ENCODE measurements around the gene CPTP. TPM values are rescaled to one million over a fixed set of nuclear protein-coding genes. Genes with fewer than 3 reads are reported as not detected.

CPTP gene
- total RNA-seq, 1 experiment from 2014 or later, result 16.8 TPM

GRCh38 chr1:1352786-1353388 lies 28.3 kb downstream of the CPTP start:
- Histone ChIP-seq H3K9me3 (no peaks in the 10 kb centered on the region), H3K4me3 (ENCODE audit: low read depth, low read length) (no peak overlapping the region), H3K4me1 (peaks cover 13% of the 10 kb centered on the region), H3K36me3 (ENCODE audit: control insufficient read depth, insufficient read depth, low read length) (no peaks in the 10 kb centered on the region), H3K27me3 (replicated peaks; ENCODE audit: control insufficient read depth, insufficient read depth, low read length) (no peaks in the 10 kb centered on the region)
- no peaks in the 10 kb centered on the region for H3K9me3 Mint-ChIP-seq (ENCODE audit: unreplicated experiment)
- H3K4me1 Mint-ChIP-seq (ENCODE audit: low read depth, unreplicated experiment), result no peaks in the 10 kb centered on the region
- intact Hi-C loops (cut with micrococcal nuclease; ENCODE audit: unreplicated experiment), result no loop called here
- peak overlapping the region; percentile 51 for H3K4me3 Mint-ChIP-seq (ENCODE audit: unreplicated experiment)
- H3K27me3 Mint-ChIP-seq (ENCODE audit: insufficient read depth, unreplicated experiment), result no peaks in the 10 kb centered on the region
- no TSS peak for BruUV-seq (replicated peaks)
- POLR2A ChIA-PET, result interaction anchor here (0.6 kb wide), 1 partner anchor 79 kb away, joined by 4 read pairs; the partner anchor contains the start of gene UBE2J2
- CTCF ChIA-PET, result no interaction called here
- TF ChIP-seq CTCF (IDR thresholded peaks at IDR 0.05; ENCODE audit: insufficient read depth in 1 of 2, low read depth in 1 of 2, low read length in 1 of 2, severe bottlenecking in 1 of 2, unreplicated experiment in 1 of 2), result no peak
- no peak overlapping the region for H3K27ac Mint-ChIP-seq (ENCODE audit: unreplicated experiment)
- no peak for DNase-seq
- H3K36me3 Mint-ChIP-seq (ENCODE audit: insufficient read depth, unreplicated experiment), result peaks cover 20% of the 10 kb centered on the region

GRCh38 chr1:1353389-1354151 lies 29.0 kb downstream of the CPTP start:
- BruUV-seq (replicated peaks), result no TSS peak
- Mint-ChIP-seq H3K4me1 (ENCODE audit: low read depth, unreplicated experiment) (no peaks in the 10 kb centered on the region), H3K9me3 (ENCODE audit: unreplicated experiment) (no peaks in the 10 kb centered on the region), H3K36me3 (ENCODE audit: insufficient read depth, unreplicated experiment) (peaks cover 27% of the 10 kb centered on the region), H3K27me3 (ENCODE audit: insufficient read depth, unreplicated experiment) (no peaks in the 10 kb centered on the region), H3K27ac (ENCODE audit: unreplicated experiment) (no peak overlapping the region), H3K4me3 (ENCODE audit: unreplicated experiment) (peak overlapping the region; percentile 66)
- TF ChIP-seq CTCF (IDR thresholded peaks at IDR 0.05; ENCODE audit: insufficient read depth in 1 of 2, low read depth in 1 of 2, low read length in 1 of 2, severe bottlenecking in 1 of 2, unreplicated experiment in 1 of 2), result no peak
- POLR2A ChIA-PET, result interaction anchor here (0.6 kb wide), 1 partner anchor 80 kb away, joined by 4 read pairs; the partner anchor contains the start of gene UBE2J2
- Histone ChIP-seq H3K27me3 (replicated peaks; ENCODE audit: control insufficient read depth, insufficient read depth, low read length) (no peaks in the 10 kb centered on the region), H3K4me1 (peaks cover 14% of the 10 kb centered on the region), H3K36me3 (ENCODE audit: control insufficient read depth, insufficient read depth, low read length) (no peaks in the 10 kb centered on the region), H3K9me3 (no peaks in the 10 kb centered on the region), H3K4me3 (ENCODE audit: low read depth, low read length) (peak overlapping the region; percentile 47)
- CTCF ChIA-PET, result no interaction called here
- DNase-seq, result no peak
- intact Hi-C loops (cut with micrococcal nuclease; ENCODE audit: unreplicated experiment), result no loop called here

- Histone ChIP-seq H3K27me3 (replicated peaks; ENCODE audit: control insufficient read depth, insufficient read depth, low read length) (no peaks in the 10 kb centered on the region), H3K4me1 (peaks cover 17% of the 10 kb centered on the region), H3K36me3 (ENCODE audit: control insufficient read depth, insufficient read depth, low read length) (no peaks in the 10 kb centered on the region), H3K4me3 (ENCODE audit: low read depth, low read length) (peak overlapping the region; percentile 47), H3K9me3 (no peaks in the 10 kb centered on the region)
- POLR2A ChIA-PET, result no interaction called here
- no peaks in the 10 kb centered on the region for H3K9me3 Mint-ChIP-seq (ENCODE audit: unreplicated experiment)
- no peak for DNase-seq
- H3K27ac Mint-ChIP-seq (ENCODE audit: unreplicated experiment), result no peak overlapping the region
- no peak for TF ChIP-seq CTCF (IDR thresholded peaks at IDR 0.05; ENCODE audit: insufficient read depth in 1 of 2, low read depth in 1 of 2, low read length in 1 of 2, severe bottlenecking in 1 of 2, unreplicated experiment in 1 of 2)
- CTCF ChIA-PET, result interaction anchor here (0.6 to 0.7 kb wide), 2 partner anchors 21 to 185 kb away, joined by 5 to 10 read pairs; no protein-coding TSS in a partner anchor
- no peaks in the 10 kb centered on the region for H3K27me3 Mint-ChIP-seq (ENCODE audit: insufficient read depth, unreplicated experiment)
- H3K4me1 Mint-ChIP-seq (ENCODE audit: low read depth, unreplicated experiment), result no peaks in the 10 kb centered on the region
- peaks cover 27% of the 10 kb centered on the region for H3K36me3 Mint-ChIP-seq (ENCODE audit: insufficient read depth, unreplicated experiment)
- no TSS peak for BruUV-seq (replicated peaks)
- H3K4me3 Mint-ChIP-seq (ENCODE audit: unreplicated experiment), result peak overlapping the region; percentile 66
- intact Hi-C loops (cut with micrococcal nuclease; ENCODE audit: unreplicated experiment), result no loop called here
Measured at GRCh38 chr1:1354271-1355247, 30.0 kb downstream of the CPTP start.
